Muscle layer of duodenum (tissue), 2 donors: ENCODE measurements around the gene NRL.

Experiments
- H3K27ac ChIP-seq: one replicate; pipeline ENCODE4 v1.7.0; 2013; ENCODE audit warnings: mild to moderate bottlenecking, low read length
- H3K27me3 ChIP-seq: one replicate; pipeline ENCODE4 v1.7.0; 2013; ENCODE audit warnings: low read depth, mild to moderate bottlenecking, control low read depth, low read length
- H3K36me3 ChIP-seq, 2 donors: one replicate each; pipeline ENCODE4 v1.7.0; 2013; ENCODE audit warnings: low read length in 2 of 2, control low read depth in 1 of 2, mild to moderate bottlenecking in 1 of 2; ENCODE audit not compliant: insufficient read depth in 2 of 2, control insufficient read depth in 1 of 2
- H3K4me1 ChIP-seq, 2 donors: one replicate each; pipeline ENCODE4 v1.7.0; 2013; ENCODE audit warnings: low read length in 2 of 2, mild to moderate bottlenecking in 2 of 2, control low read depth in 1 of 2, moderate library complexity in 1 of 2; ENCODE audit not compliant: insufficient read depth in 2 of 2, control insufficient read depth in 1 of 2
- H3K4me3 ChIP-seq, 2 donors: one replicate each; pipeline ENCODE4 v1.7.0; 2013; ENCODE audit warnings: low read length in 2 of 2, low read depth in 1 of 2, mild to moderate bottlenecking in 1 of 2
- H3K9me3 ChIP-seq, 2 donors: one replicate each; pipeline ENCODE4 v1.7.0; 2013; ENCODE audit warnings: low read length in 2 of 2, control low read depth in 1 of 2, mild to moderate bottlenecking in 1 of 2; ENCODE audit not compliant: control insufficient read depth in 1 of 2
- donor health status: healthy.

NRL gene

DNA sequence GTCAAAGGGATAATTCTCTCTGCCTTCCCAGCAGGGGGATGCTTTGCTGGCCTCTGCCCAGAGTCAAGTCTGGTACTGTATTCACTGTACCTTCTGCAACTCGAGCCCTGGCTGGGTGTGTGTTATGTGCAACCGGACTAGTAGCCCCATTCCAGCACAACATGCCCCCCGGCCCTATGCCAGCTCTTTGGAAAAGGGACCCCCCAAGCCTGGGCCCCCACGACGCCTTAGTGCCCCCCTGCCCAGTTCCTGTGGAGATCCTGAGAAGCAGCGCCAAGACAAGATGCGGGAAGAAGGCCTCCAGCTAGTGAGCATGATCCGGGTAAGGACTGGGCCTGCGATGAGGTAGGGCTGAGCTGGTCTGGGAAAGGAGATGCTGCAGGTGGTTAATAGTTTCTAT is 35.8 kb upstream of the NRL start:
- Histone ChIP-seq H3K36me3 (peaks cover 40 to 56% of the 10 kb centered on the region in 2 donors), H3K27ac (no peak overlapping the region), H3K4me3 (no peak overlapping the region), H3K4me1 (peaks cover 12 to 24% of the 10 kb centered on the region in 2 donors), H3K9me3 (no peaks in the 10 kb centered on the region), H3K27me3 (no peaks in the 10 kb centered on the region)

DNA sequence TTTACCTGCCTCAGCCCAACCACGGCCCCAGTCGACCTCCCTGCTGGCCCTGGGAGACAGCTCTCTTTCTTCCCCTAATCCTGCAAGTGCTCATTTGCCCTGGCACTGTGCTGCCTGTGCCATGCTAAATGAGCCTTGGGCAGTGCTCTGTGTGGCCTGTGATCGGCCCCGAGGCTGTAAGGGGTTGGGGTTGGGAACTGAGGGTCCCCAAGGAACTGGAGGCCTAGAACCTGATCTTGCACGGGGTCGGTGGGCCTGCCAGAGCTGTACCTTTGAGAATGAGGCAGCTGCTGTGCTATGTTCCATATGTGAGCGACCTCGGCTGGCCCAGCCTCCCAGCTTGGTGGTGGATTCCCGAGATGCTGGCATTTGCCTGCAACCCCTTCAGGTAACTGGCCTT is 35.3 kb upstream of the NRL start:
- peaks cover 16 to 29% of the 10 kb centered on the region in 2 donors for H3K4me1 ChIP-seq
- no peaks in the 10 kb centered on the region for H3K9me3 ChIP-seq
- peaks cover 35 to 51% of the 10 kb centered on the region in 2 donors for H3K36me3 ChIP-seq
- H3K27me3 ChIP-seq = no peaks in the 10 kb centered on the region
- H3K27ac ChIP-seq = no peak overlapping the region
- no peak overlapping the region for H3K4me3 ChIP-seq

GRCh38 chr14:24149302-24149969 is 34.7 kb upstream of the NRL start:
- H3K4me1 ChIP-seq = peaks cover 16 to 29% of the 10 kb centered on the region in 2 donors
- no peak overlapping the region for H3K4me3 ChIP-seq
- H3K9me3 ChIP-seq = no peaks in the 10 kb centered on the region
- no peak overlapping the region for H3K27ac ChIP-seq
- no peaks in the 10 kb centered on the region for H3K27me3 ChIP-seq
- peaks cover 29 to 44% of the 10 kb centered on the region in 2 donors for H3K36me3 ChIP-seq

DNA sequence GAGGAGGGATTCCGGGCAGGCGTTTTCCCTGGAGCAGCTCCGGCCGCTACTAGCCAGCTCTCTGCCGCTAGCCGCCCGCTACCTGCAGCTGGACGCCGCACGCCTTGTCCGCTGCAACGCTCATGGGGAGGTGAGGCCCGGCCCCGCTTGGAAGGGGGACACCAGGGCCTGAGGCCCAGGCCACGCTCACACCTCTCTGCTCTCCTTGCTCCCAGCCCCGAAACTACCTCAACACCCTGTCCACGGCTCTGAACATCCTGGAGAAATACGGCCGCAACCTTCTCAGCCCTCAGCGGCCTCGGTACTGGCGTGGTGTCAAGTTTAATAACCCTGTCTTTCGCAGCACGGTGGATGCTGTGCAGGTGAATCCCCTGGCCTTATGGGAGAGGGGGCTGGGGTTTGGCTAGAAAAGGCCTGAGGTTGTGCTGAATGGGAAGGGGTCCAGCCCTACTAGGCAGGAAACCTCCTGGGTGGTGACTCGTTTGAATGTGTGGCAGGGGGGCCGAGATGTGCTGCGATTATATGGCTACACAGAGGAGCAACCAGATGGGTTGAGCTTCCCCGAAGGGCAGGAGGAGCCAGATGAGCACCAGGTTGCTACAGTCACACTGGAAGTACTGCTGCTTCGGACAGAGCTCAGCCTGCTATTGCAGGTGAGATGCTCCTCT is 33.1 kb upstream of the NRL start:
- Histone ChIP-seq H3K9me3 (no peaks in the 10 kb centered on the region), H3K4me1 (peaks cover 16 to 29% of the 10 kb centered on the region in 2 donors), H3K27me3 (no peaks in the 10 kb centered on the region), H3K27ac (peak overlapping the region; percentile 64), H3K4me3 (peak overlapping the region; percentile 80 to 94), H3K36me3 (peaks cover 39 to 40% of the 10 kb centered on the region in 2 donors)

- Histone ChIP-seq H3K4me1 (peaks cover 16 to 32% of the 10 kb centered on the region in 2 donors), H3K4me3 (peak within 1 kb of the TSS; percentile 80 to 94), H3K27ac (peak within 1 kb of the TSS; percentile 90), H3K9me3 (no peaks in the 10 kb centered on the region), H3K36me3 (peaks cover 33 to 40% of the 10 kb centered on the region in 2 donors), H3K27me3 (no peaks in the 10 kb centered on the region)
Measured at GRCh38 chr14:24146978-24147760, 32.4 kb upstream of the NRL start, which contains the start of gene RNF31. TSS of gene RNF31 (plus strand) at chr14:24147498. CDS start at chr14:24147699, 201 bp downstream.

DNA sequence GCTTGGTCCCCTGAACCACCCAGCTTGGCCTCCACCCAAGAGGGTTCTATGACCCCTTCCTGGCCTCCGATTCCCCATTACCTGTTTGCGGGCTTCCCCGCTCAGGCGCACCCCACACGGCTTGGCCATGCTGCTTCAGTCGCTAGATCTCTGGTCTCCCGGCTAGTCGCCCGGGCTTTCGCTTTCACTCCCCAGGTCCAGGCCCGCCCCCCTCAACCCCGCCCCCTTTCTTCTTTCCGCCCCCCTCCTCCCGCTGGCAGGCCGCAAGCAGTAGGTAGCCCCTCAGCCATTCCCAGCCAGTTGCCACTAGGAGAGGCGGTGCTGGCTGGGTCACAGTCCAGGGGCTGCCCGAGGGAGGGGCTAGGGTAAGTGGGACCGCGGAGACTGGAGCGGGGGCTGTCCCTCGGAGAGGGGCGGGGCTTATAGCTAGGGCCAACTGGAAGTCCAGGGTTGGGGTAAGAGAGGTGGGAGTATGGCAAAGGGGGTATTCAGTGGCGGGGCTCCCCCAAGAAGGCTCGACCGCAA is 31.8 kb upstream of the NRL start, which contains the start of gene PSME2:
Gene PSME2 (minus strand): TSS at position 158 of the 525 bp plus-strand sequence. CDS start 29 bp downstream, at position 129.
- Histone ChIP-seq H3K27me3 (no peaks in the 10 kb centered on the region), H3K4me3 (peak within 1 kb of the TSS; percentile 80 to 94), H3K4me1 (peaks cover 16 to 37% of the 10 kb centered on the region in 2 donors), H3K36me3 (peaks cover 27 to 34% of the 10 kb centered on the region in 2 donors), H3K27ac (peak within 1 kb of the TSS; percentile 90), H3K9me3 (no peaks in the 10 kb centered on the region)

- H3K4me3 ChIP-seq = peak overlapping the region; percentile 80 to 94
- no peaks in the 10 kb centered on the region for H3K9me3 ChIP-seq
- peak overlapping the region; percentile 90 for H3K27ac ChIP-seq
- H3K27me3 ChIP-seq = no peaks in the 10 kb centered on the region
- peaks cover 16 to 37% of the 10 kb centered on the region in 2 donors for H3K4me1 ChIP-seq
- peaks cover 21 to 28% of the 10 kb centered on the region in 2 donors for H3K36me3 ChIP-seq
Measured at GRCh38 chr14:24145690-24146452, 31.1 kb upstream of the NRL start.

- peak overlapping the region; percentile 90 for H3K27ac ChIP-seq
- H3K9me3 ChIP-seq = no peaks in the 10 kb centered on the region
- H3K4me1 ChIP-seq = peaks cover 16 to 43% of the 10 kb centered on the region in 2 donors
- peak overlapping the region; percentile 80 to 94 for H3K4me3 ChIP-seq
- no peaks in the 10 kb centered on the region for H3K27me3 ChIP-seq
- H3K36me3 ChIP-seq = peaks cover 14 to 21% of the 10 kb centered on the region in 2 donors
Measured at GRCh38 chr14:24145219-24145618, 30.5 kb upstream of the NRL start.

DNA sequence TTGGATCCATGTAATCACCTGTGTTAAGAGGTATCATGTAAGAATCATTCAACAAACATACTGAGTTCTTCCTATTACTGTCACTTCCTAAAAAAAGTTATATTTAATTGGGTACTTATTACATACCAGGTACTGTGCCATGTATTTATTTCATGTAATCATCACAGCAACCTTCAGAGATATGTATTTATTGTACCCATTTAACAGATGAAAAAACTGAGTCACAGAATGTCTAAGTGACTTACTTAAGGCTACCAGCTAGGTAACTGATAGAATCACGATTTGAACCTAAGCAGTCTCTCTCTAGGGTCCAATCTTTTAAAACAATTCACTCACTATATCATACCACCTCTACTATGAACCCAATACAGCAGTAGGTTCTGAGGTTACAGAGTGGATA is 29.7 kb upstream of the NRL start:
- Histone ChIP-seq H3K4me3 (no peak overlapping the region), H3K4me1 (peaks cover 16 to 47% of the 10 kb centered on the region in 2 donors), H3K27me3 (no peaks in the 10 kb centered on the region), H3K36me3 (peaks cover 7 to 16% of the 10 kb centered on the region in 2 donors), H3K27ac (peak overlapping the region; percentile 21), H3K9me3 (no peaks in the 10 kb centered on the region)

- Histone ChIP-seq H3K27me3 (no peaks in the 10 kb centered on the region), H3K27ac (no peak overlapping the region), H3K9me3 (no peaks in the 10 kb centered on the region), H3K4me1 (peaks cover 14 to 47% of the 10 kb centered on the region in 2 donors), H3K4me3 (no peak overlapping the region), H3K36me3 (peaks cover 14 to 23% of the 10 kb centered on the region in 2 donors)
Measured at GRCh38 chr14:24143511-24143910, 28.8 kb upstream of the NRL start.
